ENCODE results near the gene HRH3.

Gene HRH3

DNA sequence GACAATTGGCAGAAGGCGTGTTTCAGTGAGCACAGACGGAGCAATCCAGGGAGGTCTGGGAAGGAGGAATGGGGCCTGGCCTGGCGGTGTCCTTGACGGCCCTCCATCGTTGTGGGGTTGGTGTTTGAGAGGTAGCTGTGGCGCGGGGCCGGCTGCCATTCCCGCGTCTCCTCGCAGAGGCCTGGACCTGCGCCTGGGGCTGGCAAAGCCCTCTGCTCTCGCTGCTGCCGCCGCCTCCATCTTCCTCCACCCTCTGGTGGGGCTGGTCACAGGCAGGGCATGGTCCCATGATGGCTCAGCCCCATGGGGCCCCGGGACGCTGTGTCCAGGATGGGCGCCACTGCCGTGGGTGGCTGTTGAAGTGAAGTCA lies 25.8 kb upstream of the HRH3 start:
- TF ChIP-seq, protein P1, sequence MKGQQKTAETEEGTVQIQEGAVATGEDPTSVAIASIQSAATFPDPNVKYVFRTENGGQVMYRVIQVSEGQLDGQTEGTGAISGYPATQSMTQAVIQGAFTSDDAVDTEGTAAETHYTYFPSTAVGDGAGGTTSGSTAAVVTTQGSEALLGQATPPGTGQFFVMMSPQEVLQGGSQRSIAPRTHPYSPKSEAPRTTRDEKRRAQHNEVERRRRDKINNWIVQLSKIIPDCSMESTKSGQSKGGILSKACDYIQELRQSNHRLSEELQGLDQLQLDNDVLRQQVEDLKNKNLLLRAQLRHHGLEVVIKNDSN (IDR thresholded peaks at IDR 0.05): no peak
- TF ChIP-seq, protein P2, sequence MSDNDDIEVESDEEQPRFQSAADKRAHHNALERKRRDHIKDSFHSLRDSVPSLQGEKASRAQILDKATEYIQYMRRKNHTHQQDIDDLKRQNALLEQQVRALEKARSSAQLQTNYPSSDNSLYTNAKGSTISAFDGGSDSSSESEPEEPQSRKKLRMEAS (IDR thresholded peaks at IDR 0.05): no peak
- TF ChIP-seq CEBPB (IDR thresholded peaks at IDR 0.05): no peak
- no peak for TF ChIP-seq RAD21 (IDR thresholded peaks at IDR 0.05; ENCODE audit: low read depth)
- no peak for TF ChIP-seq EGR1 (IDR thresholded peaks at IDR 0.05)
- TF ChIP-seq CREB1 (IDR thresholded peaks at IDR 0.05; ENCODE audit: low read depth): no peak
- no peak for TF ChIP-seq TAF1 (IDR thresholded peaks at IDR 0.05; ENCODE audit: low read depth)
- TF ChIP-seq FOXM1 (IDR thresholded peaks at IDR 0.05; ENCODE audit: borderline replicate concordance, low read depth): no peak

DNA sequence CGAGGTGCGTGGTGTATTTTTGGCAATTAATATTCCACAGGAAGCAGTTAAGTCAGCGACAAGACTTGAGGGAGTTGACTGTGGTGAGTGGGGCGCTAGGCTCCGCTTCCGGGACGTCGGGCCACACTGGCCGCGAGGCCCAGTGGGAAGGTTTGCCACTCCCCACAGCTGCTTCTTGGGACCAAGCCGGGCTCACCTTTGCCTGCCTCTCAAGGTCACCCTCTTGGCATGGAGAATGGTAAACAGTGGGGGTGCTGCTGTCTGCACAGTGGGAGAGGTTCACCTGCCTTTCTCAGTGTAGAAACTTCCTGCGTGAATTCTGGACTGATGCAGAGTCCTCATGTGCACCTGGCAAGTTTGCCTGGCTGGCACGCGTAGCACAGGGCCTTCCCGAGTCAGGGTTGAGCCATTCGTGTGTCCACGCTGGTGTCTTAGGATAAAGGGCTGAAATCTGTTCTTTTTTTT lies 24.6 kb upstream of the HRH3 start:
- TF ChIP-seq, protein P1 (IDR thresholded peaks at IDR 0.05): no peak
- TF ChIP-seq TEAD4 (IDR thresholded peaks at IDR 0.05): no peak
- no peak for TF ChIP-seq TCF12 (IDR thresholded peaks at IDR 0.05; ENCODE audit: low read depth)
- TF ChIP-seq NFIC (IDR thresholded peaks at IDR 0.05): no peak
- no peak for TF ChIP-seq ZBTB7A (IDR thresholded peaks at IDR 0.05; ENCODE audit: low read depth)
- TF ChIP-seq EP300 (IDR thresholded peaks at IDR 0.05; ENCODE audit: borderline replicate concordance): no peak
- no peak for TF ChIP-seq CREB1 (IDR thresholded peaks at IDR 0.05; ENCODE audit: low read depth)

DNA sequence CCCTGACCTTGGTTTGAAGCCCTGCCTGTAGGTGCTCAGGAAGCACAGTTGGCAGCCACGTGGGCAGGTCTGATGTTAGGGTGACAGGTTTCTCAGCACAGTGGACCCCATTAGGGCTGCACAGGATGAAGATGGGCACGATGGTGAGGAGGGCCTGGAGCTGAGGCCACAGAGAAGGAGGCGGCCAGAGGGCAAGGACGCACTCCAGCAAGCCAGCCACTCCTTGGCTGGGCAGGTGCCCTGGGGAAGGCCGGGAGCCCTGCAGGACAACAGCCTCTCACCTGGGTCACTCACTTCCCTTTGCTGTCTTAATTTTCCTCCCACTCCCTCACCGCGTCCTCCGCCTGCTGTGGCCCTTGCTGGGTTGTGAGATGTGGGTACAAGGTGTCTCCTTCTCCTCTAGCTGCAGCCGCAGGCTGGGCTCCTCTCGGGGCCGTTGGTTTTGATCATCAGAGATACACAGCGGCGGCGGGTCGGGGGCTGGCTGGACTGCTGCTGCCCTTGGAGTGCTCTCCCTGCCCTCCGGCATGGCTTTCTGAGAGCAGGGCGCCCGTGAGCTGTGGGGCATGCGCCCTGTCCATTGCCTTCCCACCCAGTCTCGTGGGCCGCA lies 23.9 kb upstream of the HRH3 start:
- TF ChIP-seq, protein P1 (IDR thresholded peaks at IDR 0.05): no peak
- no peak for TF ChIP-seq TCF12 (IDR thresholded peaks at IDR 0.05; ENCODE audit: low read depth)
- no peak for TF ChIP-seq FOXM1 (IDR thresholded peaks at IDR 0.05; ENCODE audit: borderline replicate concordance, low read depth)
- no peak for TF ChIP-seq EGR1 (IDR thresholded peaks at IDR 0.05)
- no peak for TF ChIP-seq TAF1 (IDR thresholded peaks at IDR 0.05; ENCODE audit: low read depth)
- TF ChIP-seq CEBPB (IDR thresholded peaks at IDR 0.05): no peak
- no peak for TF ChIP-seq NFIC (IDR thresholded peaks at IDR 0.05)
- no peak for TF ChIP-seq CREB1 (IDR thresholded peaks at IDR 0.05; ENCODE audit: low read depth)
- TF ChIP-seq, protein P3, sequence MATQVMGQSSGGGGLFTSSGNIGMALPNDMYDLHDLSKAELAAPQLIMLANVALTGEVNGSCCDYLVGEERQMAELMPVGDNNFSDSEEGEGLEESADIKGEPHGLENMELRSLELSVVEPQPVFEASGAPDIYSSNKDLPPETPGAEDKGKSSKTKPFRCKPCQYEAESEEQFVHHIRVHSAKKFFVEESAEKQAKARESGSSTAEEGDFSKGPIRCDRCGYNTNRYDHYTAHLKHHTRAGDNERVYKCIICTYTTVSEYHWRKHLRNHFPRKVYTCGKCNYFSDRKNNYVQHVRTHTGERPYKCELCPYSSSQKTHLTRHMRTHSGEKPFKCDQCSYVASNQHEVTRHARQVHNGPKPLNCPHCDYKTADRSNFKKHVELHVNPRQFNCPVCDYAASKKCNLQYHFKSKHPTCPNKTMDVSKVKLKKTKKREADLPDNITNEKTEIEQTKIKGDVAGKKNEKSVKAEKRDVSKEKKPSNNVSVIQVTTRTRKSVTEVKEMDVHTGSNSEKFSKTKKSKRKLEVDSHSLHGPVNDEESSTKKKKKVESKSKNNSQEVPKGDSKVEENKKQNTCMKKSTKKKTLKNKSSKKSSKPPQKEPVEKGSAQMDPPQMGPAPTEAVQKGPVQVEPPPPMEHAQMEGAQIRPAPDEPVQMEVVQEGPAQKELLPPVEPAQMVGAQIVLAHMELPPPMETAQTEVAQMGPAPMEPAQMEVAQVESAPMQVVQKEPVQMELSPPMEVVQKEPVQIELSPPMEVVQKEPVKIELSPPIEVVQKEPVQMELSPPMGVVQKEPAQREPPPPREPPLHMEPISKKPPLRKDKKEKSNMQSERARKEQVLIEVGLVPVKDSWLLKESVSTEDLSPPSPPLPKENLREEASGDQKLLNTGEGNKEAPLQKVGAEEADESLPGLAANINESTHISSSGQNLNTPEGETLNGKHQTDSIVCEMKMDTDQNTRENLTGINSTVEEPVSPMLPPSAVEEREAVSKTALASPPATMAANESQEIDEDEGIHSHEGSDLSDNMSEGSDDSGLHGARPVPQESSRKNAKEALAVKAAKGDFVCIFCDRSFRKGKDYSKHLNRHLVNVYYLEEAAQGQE (IDR thresholded peaks at IDR 0.05; ENCODE audit: low read depth): no peak
- no peak for TF ChIP-seq YY1 (IDR thresholded peaks at IDR 0.05; ENCODE audit: low read depth)
- TF ChIP-seq ZBTB7A (IDR thresholded peaks at IDR 0.05; ENCODE audit: low read depth): no peak
- TF ChIP-seq RAD21 (IDR thresholded peaks at IDR 0.05; ENCODE audit: low read depth): no peak
- TF ChIP-seq EP300 (IDR thresholded peaks at IDR 0.05; ENCODE audit: borderline replicate concordance): no peak

DNA sequence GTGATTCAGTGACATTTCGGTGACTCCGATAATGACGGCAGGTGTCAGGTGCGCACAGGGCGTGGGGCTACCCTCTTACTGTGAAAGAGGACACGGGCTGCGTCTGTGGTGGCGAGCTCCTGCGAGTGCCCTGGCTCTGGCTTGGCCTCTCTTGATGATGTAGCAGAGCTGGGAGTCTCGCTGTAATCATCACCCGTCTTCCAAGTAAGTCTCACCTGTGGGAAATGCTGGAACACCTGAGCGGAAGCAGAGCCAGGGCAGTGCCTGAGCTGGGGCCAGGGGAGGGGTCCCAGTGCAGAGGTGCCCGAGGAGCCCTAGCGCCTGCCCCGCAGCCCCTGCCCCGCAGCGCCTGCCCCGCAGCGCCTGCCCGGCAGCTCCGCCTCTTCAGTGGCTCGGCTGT lies 23.0 kb upstream of the HRH3 start:
- TF ChIP-seq ZBTB7A (IDR thresholded peaks at IDR 0.05; ENCODE audit: low read depth): no peak
- TF ChIP-seq YY1 (IDR thresholded peaks at IDR 0.05; ENCODE audit: low read depth): no peak
- TF ChIP-seq, protein P2 (IDR thresholded peaks at IDR 0.05): no peak
- TF ChIP-seq RAD21 (IDR thresholded peaks at IDR 0.05; ENCODE audit: low read depth): no peak

DNA sequence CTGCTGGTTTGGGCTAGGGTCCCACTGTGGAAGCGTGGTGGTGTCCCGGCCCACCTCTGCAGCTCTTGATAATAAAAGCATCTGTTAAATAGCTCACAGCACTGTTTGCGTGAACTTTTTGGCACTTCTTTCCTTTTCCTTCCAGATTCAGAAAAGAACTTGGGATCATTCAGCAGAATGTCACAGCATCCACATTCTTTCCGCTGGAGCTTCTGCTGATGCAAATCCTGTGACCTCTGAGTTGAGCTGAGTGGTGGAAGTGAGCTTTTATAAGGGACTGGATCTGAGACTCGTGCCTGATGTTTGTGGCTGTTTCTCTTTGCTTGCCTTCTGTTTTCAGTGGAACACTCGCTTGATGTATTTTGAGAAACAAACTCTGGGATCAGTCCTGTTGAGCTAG lies 22.1 kb upstream of the HRH3 start:
- TF ChIP-seq, protein P2 (IDR thresholded peaks at IDR 0.05): no peak
- TF ChIP-seq TEAD4 (IDR thresholded peaks at IDR 0.05) (no peak), YY1 (IDR thresholded peaks at IDR 0.05; ENCODE audit: low read depth) (no peak), CEBPB (IDR thresholded peaks at IDR 0.05) (no peak), RAD21 (IDR thresholded peaks at IDR 0.05; ENCODE audit: low read depth) (no peak), FOXM1 (IDR thresholded peaks at IDR 0.05; ENCODE audit: borderline replicate concordance, low read depth) (no peak), CREB1 (IDR thresholded peaks at IDR 0.05; ENCODE audit: low read depth) (no peak), ZBTB7A (IDR thresholded peaks at IDR 0.05; ENCODE audit: low read depth) (no peak), TCF12 (IDR thresholded peaks at IDR 0.05; ENCODE audit: low read depth) (no peak), NFIC (IDR thresholded peaks at IDR 0.05) (no peak), TAF1 (IDR thresholded peaks at IDR 0.05; ENCODE audit: low read depth) (no peak), EGR1 (IDR thresholded peaks at IDR 0.05) (no peak), EP300 (IDR thresholded peaks at IDR 0.05; ENCODE audit: borderline replicate concordance) (no peak)
- TF ChIP-seq, protein P1 (IDR thresholded peaks at IDR 0.05): no peak
- TF ChIP-seq, protein P3 (IDR thresholded peaks at IDR 0.05; ENCODE audit: low read depth): no peak

Measured in Ishikawa (cell line).